Mesendoderm (in vitro differentiated cells): ENCODE results near the gene DOCK9.

Experiments used
- DNase-seq: peaks from one replicate; pipeline ENCODE4 v3.0.0; 2013
- H2AK5ac ChIP-seq: 2 replicates; pipeline ENCODE4 v1.6.1; 2013; ENCODE audit warnings: low read length, inconsistent platforms
- H2BK120ac ChIP-seq: 2 replicates; pipeline ENCODE4 v1.6.1; 2013; ENCODE audit warnings: low read depth, mild to moderate bottlenecking, low read length, moderate library complexity, mixed read lengths
- H2BK15ac ChIP-seq: replicated peaks from 2 replicates; pipeline ENCODE4 v1.6.1; 2013; ENCODE audit warnings: low read depth, mild to moderate bottlenecking, moderate library complexity
- H2BK5ac ChIP-seq: 2 replicates; pipeline ENCODE4 v1.6.1; 2013; ENCODE audit warnings: low read length, inconsistent platforms
- H3K18ac ChIP-seq: 2 replicates; pipeline ENCODE4 v1.6.1; 2013; ENCODE audit warnings: mild to moderate bottlenecking, low read length, mixed read lengths
- H3K23ac ChIP-seq: one replicate; pipeline ENCODE4 v1.6.1; 2013; ENCODE audit warnings: low read length
- H3K27ac ChIP-seq: 2 replicates; pipeline ENCODE4 v1.5.1; 2013; ENCODE audit warnings: low read depth, mild to moderate bottlenecking, inconsistent platforms, low read length, moderate library complexity
- H3K27me3 ChIP-seq: 2 replicates; pipeline ENCODE4 v1.6.1; 2013; ENCODE audit warnings: low read length, control low read depth, mild to moderate bottlenecking, inconsistent platforms; ENCODE audit not compliant: insufficient read depth, poor library complexity
- H3K36me3 ChIP-seq: 2 replicates; pipeline ENCODE4 v1.6.1; 2013; ENCODE audit warnings: low read length, inconsistent platforms; ENCODE audit not compliant: control insufficient read depth, insufficient read depth
- H3K4ac ChIP-seq: one replicate; pipeline ENCODE4 v1.6.1; 2013; ENCODE audit warnings: low read depth, mild to moderate bottlenecking, low read length, moderate library complexity
- H3K4me1 ChIP-seq: 2 replicates; pipeline ENCODE4 v1.6.1; 2013; ENCODE audit warnings: low read depth, low read length, inconsistent platforms; ENCODE audit not compliant: control insufficient read depth
- H3K4me2 ChIP-seq: 2 replicates; pipeline ENCODE4 v1.6.1; 2013; ENCODE audit warnings: low read length
- H3K4me3 ChIP-seq: 2 replicates; pipeline ENCODE4 v1.5.1; 2013; ENCODE audit warnings: mild to moderate bottlenecking, low read length
- H3K56ac ChIP-seq: one replicate; pipeline ENCODE4 v1.6.1; 2013; ENCODE audit warnings: low read length
- H3K79me1 ChIP-seq: 2 replicates; pipeline ENCODE4 v1.6.1; 2013; ENCODE audit warnings: low read length, inconsistent platforms
- H3K79me2 ChIP-seq: 2 replicates; pipeline ENCODE4 v1.6.1; 2013; ENCODE audit warnings: mild to moderate bottlenecking, low read length; ENCODE audit not compliant: control insufficient read depth, insufficient read depth
- H3K9ac ChIP-seq: 2 replicates; pipeline ENCODE4 v1.6.1; 2013; ENCODE audit warnings: low read length, inconsistent platforms
- H4K5ac ChIP-seq: one replicate; pipeline ENCODE4 v1.6.1; 2013; ENCODE audit warnings: low read length
- H4K8ac ChIP-seq: one replicate; pipeline ENCODE4 v1.6.1; 2013; ENCODE audit warnings: low read depth, mild to moderate bottlenecking, control low read depth, low read length, moderate library complexity
- WGBS: extraction: QIAGEN DNeasy Blood & Tissue Kit; methylation state at CpG from one replicate; pipeline ENCODE4 v1.1.7; 2013; ENCODE audit warnings: low lambda C conversion rate, missing lambda C conversion rate; ENCODE audit not compliant: insufficient coverage; ENCODE audit errors: extremely low coverage; 5-methylcytosine and 5-hydroxymethylcytosine counted together

The DOCK9 gene

GRCh38 chr13:98765996-98766519 lies 211.8 kb downstream of the DOCK9 start:
- H3K56ac ChIP-seq = no peak overlapping the region
- no peak overlapping the region for H4K5ac ChIP-seq
- no peak overlapping the region for H2BK15ac ChIP-seq
- H3K4me3 ChIP-seq = no peak overlapping the region
- no peak overlapping the region for H2BK5ac ChIP-seq
- no peak overlapping the region for H3K4ac ChIP-seq
- H3K36me3 ChIP-seq = no peaks in the 10 kb centered on the region
- no peaks in the 10 kb centered on the region for H3K79me1 ChIP-seq
- no peak overlapping the region for H3K9ac ChIP-seq
- no peak overlapping the region for H4K8ac ChIP-seq
- no peak overlapping the region for H3K18ac ChIP-seq
- H3K23ac ChIP-seq = no peak overlapping the region
- H3K4me1 ChIP-seq = no peaks in the 10 kb centered on the region
- H2BK120ac ChIP-seq = no peak overlapping the region
- no CpG with 5 or more reads among the region's 8 CpGs for WGBS
- no peak for DNase-seq
- no peaks in the 10 kb centered on the region for H3K79me2 ChIP-seq
- no peaks in the 10 kb centered on the region for H3K27me3 ChIP-seq
- H2AK5ac ChIP-seq = no peak overlapping the region
- H3K4me2 ChIP-seq = no peak overlapping the region
- H3K27ac ChIP-seq = no peak overlapping the region

DNA sequence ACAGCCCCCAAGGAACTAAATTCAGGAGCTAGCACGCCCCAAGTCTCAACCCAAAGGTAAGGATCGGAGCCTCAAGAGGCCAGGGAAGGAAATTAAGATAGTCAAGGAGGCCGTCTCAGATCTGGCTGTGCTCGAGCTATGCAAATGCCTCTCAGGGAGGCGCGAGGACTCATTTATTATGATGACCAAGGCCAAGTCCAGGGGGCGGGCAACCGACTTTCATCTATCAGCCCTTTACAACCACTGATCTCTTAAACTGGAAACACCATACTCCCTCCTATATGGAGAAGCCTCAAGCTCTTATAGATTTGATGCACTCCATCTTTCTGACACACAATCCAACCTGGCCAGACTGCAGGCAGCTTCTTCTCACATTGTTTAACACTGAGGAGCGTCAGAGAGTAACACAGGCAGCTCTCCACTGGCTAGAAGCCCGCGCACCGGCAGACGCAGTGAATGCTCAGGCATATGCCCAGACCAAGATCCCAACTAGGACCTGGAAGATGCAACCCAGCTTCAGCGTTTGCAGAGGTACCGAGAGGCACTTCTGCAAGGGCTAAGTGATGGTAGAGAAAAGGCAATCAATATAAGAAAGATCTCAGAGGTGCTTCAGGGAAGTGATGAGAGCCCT lies 215.8 kb downstream of the DOCK9 start:
- H2BK5ac ChIP-seq = no peak overlapping the region
- no CpG with 5 or more reads among the region's 15 CpGs for WGBS
- no peak overlapping the region for H2BK15ac ChIP-seq
- no peaks in the 10 kb centered on the region for H3K27me3 ChIP-seq
- H4K8ac ChIP-seq = no peak overlapping the region
- no peak overlapping the region for H3K4me3 ChIP-seq
- H3K79me2 ChIP-seq = no peaks in the 10 kb centered on the region
- H2BK120ac ChIP-seq = no peak overlapping the region
- no peak for DNase-seq
- H3K9ac ChIP-seq = no peak overlapping the region
- H3K56ac ChIP-seq = no peak overlapping the region
- H3K79me1 ChIP-seq = no peaks in the 10 kb centered on the region
- H2AK5ac ChIP-seq = no peak overlapping the region
- H3K27ac ChIP-seq = no peak overlapping the region
- no peak overlapping the region for H4K5ac ChIP-seq
- no peaks in the 10 kb centered on the region for H3K36me3 ChIP-seq
- no peak overlapping the region for H3K18ac ChIP-seq
- no peaks in the 10 kb centered on the region for H3K4me1 ChIP-seq
- no peak overlapping the region for H3K23ac ChIP-seq
- H3K4me2 ChIP-seq = no peak overlapping the region
- no peak overlapping the region for H3K4ac ChIP-seq

DNA sequence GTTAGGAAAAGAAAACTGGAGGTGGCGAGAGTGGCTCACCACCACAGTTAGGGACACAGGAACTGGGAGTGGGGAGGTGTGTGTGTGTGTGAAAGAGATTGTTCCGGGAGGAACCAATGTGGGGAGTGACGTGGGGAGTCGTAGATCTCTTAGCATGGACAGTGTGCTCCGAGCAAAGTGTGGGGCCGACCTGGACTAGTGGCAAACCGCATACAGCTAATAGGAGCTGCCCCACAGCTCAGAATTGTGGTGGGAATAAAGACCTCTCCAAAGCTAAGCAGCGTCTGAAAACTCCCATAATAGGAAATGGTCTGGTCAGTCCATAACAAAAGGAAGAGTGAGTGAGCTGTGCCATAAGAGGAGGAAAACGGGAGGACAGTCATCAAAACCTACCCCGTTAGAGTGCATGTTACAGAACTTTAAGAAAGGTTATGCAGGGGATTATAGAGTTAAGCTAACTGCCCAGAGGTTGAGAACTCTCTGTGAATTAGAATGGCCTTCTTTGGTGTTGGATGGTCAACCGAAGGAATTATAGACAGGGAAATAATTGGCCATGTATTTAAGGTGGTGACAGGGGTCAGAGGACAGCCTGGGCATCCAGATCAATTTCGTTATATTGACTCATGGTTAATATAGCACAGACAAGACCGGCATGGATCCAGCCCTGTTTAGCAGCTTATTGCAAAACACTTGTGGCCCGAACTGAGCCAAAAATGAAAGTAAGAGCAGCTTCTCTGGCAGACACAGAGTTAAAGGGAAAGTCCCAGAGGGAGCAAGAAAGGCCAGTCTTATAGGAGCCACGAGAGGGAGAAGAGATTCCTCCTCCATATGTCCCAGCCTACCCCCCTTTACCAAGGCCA lies 216.5 kb downstream of the DOCK9 start:
- H2BK15ac ChIP-seq = no peak overlapping the region

DNA sequence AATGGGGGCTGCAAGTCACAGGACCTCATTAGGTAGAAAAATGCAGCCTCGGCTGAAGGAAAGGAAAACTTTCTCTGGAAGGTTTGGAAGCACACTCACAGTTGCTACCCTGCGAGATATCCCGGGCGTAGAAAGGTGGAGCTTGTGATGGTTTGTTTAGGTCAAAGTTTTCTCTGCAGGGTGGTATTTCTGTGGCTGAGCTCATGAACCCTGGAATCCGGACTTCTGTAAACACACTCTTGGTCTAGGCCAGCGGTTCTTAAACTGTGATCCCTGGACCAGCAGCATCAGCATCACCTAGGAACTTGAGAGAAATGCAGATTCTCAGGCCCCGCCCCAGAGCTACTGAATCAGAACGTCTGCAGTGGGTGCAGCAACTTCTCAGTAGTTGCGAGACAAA lies 222.1 kb downstream of the DOCK9 start:
- H3K27ac ChIP-seq = no peak overlapping the region
- H3K18ac ChIP-seq = no peak overlapping the region
- H3K27me3 ChIP-seq = peaks cover 6% of the 10 kb centered on the region
- H3K4me2 ChIP-seq = no peak overlapping the region
- no peaks in the 10 kb centered on the region for H3K79me2 ChIP-seq
- no peak overlapping the region for H4K5ac ChIP-seq
- no peak for DNase-seq
- H3K56ac ChIP-seq = no peak overlapping the region
- H3K4ac ChIP-seq = no peak overlapping the region
- no peaks in the 10 kb centered on the region for H3K79me1 ChIP-seq
- no peak overlapping the region for H2BK5ac ChIP-seq
- no CpG with 5 or more reads among the region's 9 CpGs for WGBS
- H3K23ac ChIP-seq = no peak overlapping the region
- no peak overlapping the region for H2AK5ac ChIP-seq
- H2BK15ac ChIP-seq = no peak overlapping the region
- no peaks in the 10 kb centered on the region for H3K4me1 ChIP-seq
- H3K36me3 ChIP-seq = no peaks in the 10 kb centered on the region
- H4K8ac ChIP-seq = no peak overlapping the region
- H3K4me3 ChIP-seq = no peak overlapping the region
- H2BK120ac ChIP-seq = no peak overlapping the region
- no peak overlapping the region for H3K9ac ChIP-seq

More for the DNA sequence above, 216.5 kb downstream of the DOCK9 start:
- no peak overlapping the region for H2BK120ac ChIP-seq
- H3K79me2 ChIP-seq = no peaks in the 10 kb centered on the region
- no peak overlapping the region for H3K23ac ChIP-seq
- H3K9ac ChIP-seq = no peak overlapping the region
- no peak for DNase-seq
- no peak overlapping the region for H3K4ac ChIP-seq
- no peak overlapping the region for H3K4me2 ChIP-seq
- H3K18ac ChIP-seq = no peak overlapping the region
- no peak overlapping the region for H3K27ac ChIP-seq
- H3K4me3 ChIP-seq = no peak overlapping the region
- no peaks in the 10 kb centered on the region for H3K4me1 ChIP-seq
- no peak overlapping the region for H4K8ac ChIP-seq
- WGBS = no CpG with 5 or more reads among the region's 15 CpGs
- no peak overlapping the region for H2BK5ac ChIP-seq
- H4K5ac ChIP-seq = no peak overlapping the region
- H3K27me3 ChIP-seq = no peaks in the 10 kb centered on the region
- H3K79me1 ChIP-seq = no peaks in the 10 kb centered on the region
- no peaks in the 10 kb centered on the region for H3K36me3 ChIP-seq
- no peak overlapping the region for H3K56ac ChIP-seq
- H2AK5ac ChIP-seq = no peak overlapping the region

DNA sequence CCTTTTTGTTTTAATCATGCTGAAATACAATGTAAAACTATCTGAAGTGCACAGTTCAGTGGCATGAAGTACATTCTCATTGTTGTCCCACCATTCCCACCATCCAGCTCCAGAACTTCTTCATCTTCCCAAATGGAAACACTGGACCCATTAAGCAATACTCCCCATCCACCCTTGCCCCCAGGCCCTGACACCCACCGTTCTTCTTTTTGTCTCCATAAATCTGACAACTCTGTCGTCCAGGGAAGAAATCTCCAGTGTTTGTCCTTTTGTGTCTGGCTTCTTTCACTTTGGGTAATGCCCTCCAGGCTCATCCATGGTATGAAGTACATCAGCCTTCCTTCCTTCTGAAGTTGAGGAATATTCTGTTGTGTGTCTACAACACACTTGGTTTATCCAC lies 222.7 kb downstream of the DOCK9 start:
- Histone ChIP-seq H2BK5ac (no peak overlapping the region), H3K23ac (no peak overlapping the region), H2BK15ac (no peak overlapping the region), H3K4me2 (no peak overlapping the region), H3K79me1 (no peaks in the 10 kb centered on the region), H3K56ac (no peak overlapping the region), H3K4ac (no peak overlapping the region), H3K9ac (no peak overlapping the region), H3K27me3 (peaks cover 6% of the 10 kb centered on the region), H3K4me3 (no peak overlapping the region), H2AK5ac (no peak overlapping the region), H3K27ac (no peak overlapping the region), H3K36me3 (no peaks in the 10 kb centered on the region), H3K79me2 (no peaks in the 10 kb centered on the region), H3K18ac (no peak overlapping the region), H4K8ac (no peak overlapping the region), H2BK120ac (no peak overlapping the region), H4K5ac (no peak overlapping the region), H3K4me1 (no peaks in the 10 kb centered on the region)
- DNase-seq = no peak
- no CpG with 5 or more reads among the region's 2 CpGs for WGBS
